Measurements from ENCODE around the gene HSPB7.

GRCh38 chr1:16064536-16065268 is 46.9 kb upstream of the HSPB7 start:
- TF ChIP-seq, protein P1, sequence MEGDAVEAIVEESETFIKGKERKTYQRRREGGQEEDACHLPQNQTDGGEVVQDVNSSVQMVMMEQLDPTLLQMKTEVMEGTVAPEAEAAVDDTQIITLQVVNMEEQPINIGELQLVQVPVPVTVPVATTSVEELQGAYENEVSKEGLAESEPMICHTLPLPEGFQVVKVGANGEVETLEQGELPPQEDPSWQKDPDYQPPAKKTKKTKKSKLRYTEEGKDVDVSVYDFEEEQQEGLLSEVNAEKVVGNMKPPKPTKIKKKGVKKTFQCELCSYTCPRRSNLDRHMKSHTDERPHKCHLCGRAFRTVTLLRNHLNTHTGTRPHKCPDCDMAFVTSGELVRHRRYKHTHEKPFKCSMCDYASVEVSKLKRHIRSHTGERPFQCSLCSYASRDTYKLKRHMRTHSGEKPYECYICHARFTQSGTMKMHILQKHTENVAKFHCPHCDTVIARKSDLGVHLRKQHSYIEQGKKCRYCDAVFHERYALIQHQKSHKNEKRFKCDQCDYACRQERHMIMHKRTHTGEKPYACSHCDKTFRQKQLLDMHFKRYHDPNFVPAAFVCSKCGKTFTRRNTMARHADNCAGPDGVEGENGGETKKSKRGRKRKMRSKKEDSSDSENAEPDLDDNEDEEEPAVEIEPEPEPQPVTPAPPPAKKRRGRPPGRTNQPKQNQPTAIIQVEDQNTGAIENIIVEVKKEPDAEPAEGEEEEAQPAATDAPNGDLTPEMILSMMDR (conservative IDR thresholded peaks at IDR 0.05; ENCODE audit: low read length) = no peak
- no peak for TF ChIP-seq EZH2phosphoT487 (IDR thresholded peaks at IDR 0.05; ENCODE audit: borderline replicate concordance)

Measured in Loucy (cell line).